GM18868 (cell line): ENCODE data around the gene UQCC2.

Experiments used
- ATAC-seq: cut with Tn5 transposase; IDR thresholded peaks from one replicate; pipeline ENCODE4 v1.9.1; 2021; ENCODE audit warnings: mild to moderate bottlenecking, moderate library complexity; ENCODE audit not compliant: unreplicated experiment

The UQCC2 gene

GRCh38 chr6:33708516-33709204 lies 2.8 kb downstream of the UQCC2 start:
- no peak for ATAC-seq

GRCh38 chr6:33707771-33708170 lies 3.7 kb downstream of the UQCC2 start:
- no peak for ATAC-seq

GRCh38 chr6:33705955-33706725 lies 5.4 kb downstream of the UQCC2 start:
- ATAC-seq = no peak

- ATAC-seq = no peak
Measured at GRCh38 chr6:33705268-33705885, 6.1 kb downstream of the UQCC2 start.

- no peak for ATAC-seq
Measured at GRCh38 chr6:33704215-33705066, 7.1 kb downstream of the UQCC2 start.

- no peak for ATAC-seq
Measured at GRCh38 chr6:33702345-33702977, 9.0 kb downstream of the UQCC2 start.

GRCh38 chr6:33700391-33701050 lies 11.0 kb downstream of the UQCC2 start:
- peak; percentile 55 for ATAC-seq

GRCh38 chr6:33699739-33700138 lies 11.8 kb downstream of the UQCC2 start:
- no peak for ATAC-seq

- ATAC-seq = no peak
Measured at GRCh38 chr6:33699131-33699530, 12.4 kb downstream of the UQCC2 start.

GRCh38 chr6:33698494-33698893 lies 13.0 kb downstream of the UQCC2 start:
- ATAC-seq = no peak

- ATAC-seq = no peak
Measured at GRCh38 chr6:33697845-33698244, 13.7 kb downstream of the UQCC2 start.

GRCh38 chr6:33696548-33697518 lies 14.7 kb downstream of the UQCC2 start:
- no peak for ATAC-seq

- no peak for ATAC-seq
Measured at GRCh38 chr6:33696076-33696475, 15.4 kb downstream of the UQCC2 start.

- ATAC-seq = no peak
Measured at GRCh38 chr6:33695451-33695887, 16.0 kb downstream of the UQCC2 start.

- ATAC-seq = no peak
Measured at GRCh38 chr6:33694977-33695376, 16.5 kb downstream of the UQCC2 start.

GRCh38 chr6:33694401-33694931 lies 17.0 kb downstream of the UQCC2 start:
- no peak for ATAC-seq

GRCh38 chr6:33693186-33694105 lies 18.1 kb downstream of the UQCC2 start:
- no peak for ATAC-seq

- ATAC-seq = no peak
Measured at GRCh38 chr6:33692760-33693158, 18.7 kb downstream of the UQCC2 start.
